Loucy (cell line): ENCODE results near the gene KRT14.

ENCODE experiments used
- H2AFZ ChIP-seq: fragments of 200-600 bp; sonication (generic); 2 replicates; pipeline ENCODE4 v1.6.0; 2016; ENCODE audit warnings: antibody characterized with exemption, mild to moderate bottlenecking, low read length, moderate library complexity
- H3F3A ChIP-seq: fragments of 200-600 bp; 2 replicates; pipeline ENCODE4 v1.6.0; 2016; ENCODE audit warnings: antibody characterized with exemption, low read depth, mild to moderate bottlenecking
- H3K27me3 ChIP-seq: fragments of 200-600 bp; sonication (generic); 2 replicates; pipeline ENCODE4 v1.6.1; 2014; ENCODE audit warnings: low read length, mild to moderate bottlenecking; ENCODE audit not compliant: insufficient read depth, poor library complexity, severe bottlenecking
- H3K36me3 ChIP-seq: fragments of 200-600 bp; sonication (generic); 2 replicates; pipeline ENCODE4 v1.6.1; 2016; ENCODE audit warnings: low read length; ENCODE audit not compliant: insufficient read depth
- H3K4me1 ChIP-seq: fragments of 200-600 bp; sonication (generic); 2 replicates; pipeline ENCODE4 v1.5.1; 2014; ENCODE audit warnings: low read length, mild to moderate bottlenecking; ENCODE audit not compliant: insufficient read depth, poor library complexity, severe bottlenecking
- H3K4me2 ChIP-seq: fragments of 200-600 bp; sonication (generic); 2 replicates; pipeline ENCODE4 v1.6.0; 2014; ENCODE audit warnings: antibody characterized with exemption, low read length, low read depth, mild to moderate bottlenecking; ENCODE audit not compliant: poor library complexity, severe bottlenecking
- H3K4me3 ChIP-seq: fragments of 200-600 bp; sonication (generic); 2 replicates; pipeline ENCODE4 v1.5.1; 2014; ENCODE audit warnings: low read length, mild to moderate bottlenecking, mixed read lengths; ENCODE audit not compliant: poor library complexity, severe bottlenecking
- H3K79me2 ChIP-seq: fragments of 200-600 bp; sonication (generic); 2 replicates; pipeline ENCODE4 v1.6.1; 2014; ENCODE audit warnings: low read length; ENCODE audit not compliant: insufficient read depth
- H3K9ac ChIP-seq: fragments of 200-600 bp; sonication (generic); 2 replicates; pipeline ENCODE4 v1.6.0; 2014; ENCODE audit warnings: mild to moderate bottlenecking, low read depth, low read length, moderate library complexity; ENCODE audit not compliant: poor library complexity, severe bottlenecking
- H3K9me2 ChIP-seq: fragments of 200-600 bp; sonication (generic); replicated peaks from 2 replicates; pipeline ENCODE4 v1.6.1; 2016; ENCODE audit warnings: low read depth, low read length, mixed read lengths
- H3K9me3 ChIP-seq: fragments of 200-600 bp; sonication (generic); 2 replicates; pipeline ENCODE4 v1.6.1; 2014; ENCODE audit warnings: mild to moderate bottlenecking, antibody characterized with exemption, low read length, low read depth; ENCODE audit not compliant: insufficient read depth
- H4K20me1 ChIP-seq: fragments of 200-600 bp; sonication (generic); 2 replicates; pipeline ENCODE4 v1.6.0; 2014; ENCODE audit warnings: antibody characterized with exemption, low read length, mild to moderate bottlenecking; ENCODE audit not compliant: insufficient read depth, poor library complexity, severe bottlenecking
- CTCF ChIP-seq: fragments of 200-600 bp; sonication (generic); conservative IDR thresholded peaks from 2 replicates; pipeline ENCODE4 v1.5.1; 2014; ENCODE audit warnings: mild to moderate bottlenecking, antibody characterized with exemption, low read length
- EZH2phosphoT487 ChIP-seq: fragments of 200-600 bp; IDR thresholded peaks from 2 replicates; pipeline ENCODE4 v1.6.1; 2018; ENCODE audit warnings: antibody characterized with exemption, mild to moderate bottlenecking, moderate library complexity, borderline replicate concordance

KRT14 gene

GRCh38 chr17:41571561-41572434 lies 14.9 kb downstream of the KRT14 start, which contains the start of gene KRT9:
Gene KRT9 (minus strand): TSS chr17:41572059. CDS start chr17:41571992, 67 bp downstream.
- TF ChIP-seq CTCF, result no peak
- no peak for TF ChIP-seq EZH2phosphoT487
- no peak within 1 kb of the TSS for H3K4me2 ChIP-seq

DNA sequence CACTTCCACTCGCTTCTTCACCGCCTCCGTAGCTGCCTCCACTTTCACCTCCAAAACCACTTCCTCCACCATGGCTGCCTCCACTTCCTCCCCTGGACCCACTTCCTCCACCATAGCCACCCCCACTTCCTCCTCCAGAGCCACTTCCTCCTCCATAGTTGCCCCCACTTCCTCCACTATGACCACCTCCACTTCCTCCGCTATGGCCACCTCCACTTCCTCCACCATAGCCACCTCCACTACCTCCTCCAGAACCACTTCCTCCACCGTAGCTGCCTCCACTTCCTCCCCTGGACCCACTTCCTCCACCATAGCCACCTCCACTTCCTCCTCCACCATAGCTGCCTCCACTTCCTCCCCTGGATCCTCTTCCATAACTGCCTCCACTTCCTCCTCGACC lies 19.4 kb downstream of the KRT14 start:
- Histone ChIP-seq H3K4me2 (no peak overlapping the region), H2AFZ (no peak overlapping the region), H3K79me2 (no peaks in the 10 kb centered on the region), H3K4me3 (no peak overlapping the region), H3F3A (no peaks in the 10 kb centered on the region), H3K9ac (no peak overlapping the region), H3K4me1 (no peaks in the 10 kb centered on the region), H3K27me3 (no peaks in the 10 kb centered on the region), H3K9me3 (no peaks in the 10 kb centered on the region), H4K20me1 (no peaks in the 10 kb centered on the region), H3K9me2 (no peaks in the 10 kb centered on the region), H3K36me3 (no peaks in the 10 kb centered on the region)
- no peak for TF ChIP-seq EZH2phosphoT487
- TF ChIP-seq CTCF, result no peak

More at GRCh38 chr17:41571561-41572434, 14.9 kb downstream of the KRT14 start, which contains the start of gene KRT9:
- no peaks in the 10 kb centered on the region for H3K9me3 ChIP-seq
- no peak within 1 kb of the TSS for H3K4me3 ChIP-seq
- no peaks in the 10 kb centered on the region for H4K20me1 ChIP-seq
- H2AFZ ChIP-seq, result no peak within 1 kb of the TSS
- no peaks in the 10 kb centered on the region for H3K9me2 ChIP-seq
- H3K9ac ChIP-seq, result no peak within 1 kb of the TSS
- no peaks in the 10 kb centered on the region for H3F3A ChIP-seq
- H3K79me2 ChIP-seq, result no peaks in the 10 kb centered on the region
- no peaks in the 10 kb centered on the region for H3K27me3 ChIP-seq
- H3K4me1 ChIP-seq, result no peaks in the 10 kb centered on the region
- no peaks in the 10 kb centered on the region for H3K36me3 ChIP-seq

GRCh38 chr17:41565338-41565737 lies 21.4 kb downstream of the KRT14 start:
- TF ChIP-seq EZH2phosphoT487 (no peak), CTCF (no peak)
- H2AFZ ChIP-seq, result no peak overlapping the region
- H4K20me1 ChIP-seq, result no peaks in the 10 kb centered on the region
- no peaks in the 10 kb centered on the region for H3K4me1 ChIP-seq
- H3F3A ChIP-seq, result no peaks in the 10 kb centered on the region
- no peak overlapping the region for H3K4me3 ChIP-seq
- no peak overlapping the region for H3K9ac ChIP-seq
- no peaks in the 10 kb centered on the region for H3K9me2 ChIP-seq
- no peaks in the 10 kb centered on the region for H3K79me2 ChIP-seq
- no peak overlapping the region for H3K4me2 ChIP-seq
- no peaks in the 10 kb centered on the region for H3K36me3 ChIP-seq
- no peaks in the 10 kb centered on the region for H3K27me3 ChIP-seq
- H3K9me3 ChIP-seq, result no peaks in the 10 kb centered on the region
